ENCODE measurements around the gene CLPSL1.

The CLPSL1 gene

DNA sequence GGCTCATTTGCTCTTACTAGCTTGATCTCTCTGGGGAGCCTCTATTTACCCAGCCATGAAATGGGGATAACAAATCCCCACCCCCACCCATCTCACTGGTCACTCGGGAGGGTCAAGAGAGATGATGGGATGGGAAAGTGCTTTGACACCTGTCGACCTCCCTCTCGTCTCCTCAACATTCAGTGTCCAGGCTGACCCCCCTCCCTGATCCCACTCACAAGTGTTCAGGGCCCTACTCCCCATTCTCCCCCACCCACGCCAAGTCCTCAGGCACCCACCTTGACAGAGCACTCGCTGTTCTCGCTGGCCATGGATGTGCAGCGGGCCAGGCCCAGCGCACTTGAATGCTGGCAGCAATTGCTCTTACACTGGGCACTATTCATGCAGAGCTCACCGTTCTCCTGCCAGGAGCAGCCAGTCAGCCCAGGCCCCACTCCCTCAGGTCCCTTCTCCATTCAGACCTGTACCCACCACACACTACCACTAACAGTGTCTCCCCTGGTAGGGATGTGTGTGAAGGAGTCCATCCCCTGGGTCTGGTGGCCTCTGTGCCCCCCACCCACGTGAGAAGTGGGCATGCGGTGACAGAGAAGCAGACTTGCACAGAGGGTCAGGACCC, 14.7 kb downstream of the CLPSL1 start:
- no peak for DNase-seq (ENCODE audit: low read depth, low spot score)
- no peak overlapping the region for H3K4me3 ChIP-seq (ENCODE audit: low read depth, low read length)
- TF ChIP-seq, protein P1, sequence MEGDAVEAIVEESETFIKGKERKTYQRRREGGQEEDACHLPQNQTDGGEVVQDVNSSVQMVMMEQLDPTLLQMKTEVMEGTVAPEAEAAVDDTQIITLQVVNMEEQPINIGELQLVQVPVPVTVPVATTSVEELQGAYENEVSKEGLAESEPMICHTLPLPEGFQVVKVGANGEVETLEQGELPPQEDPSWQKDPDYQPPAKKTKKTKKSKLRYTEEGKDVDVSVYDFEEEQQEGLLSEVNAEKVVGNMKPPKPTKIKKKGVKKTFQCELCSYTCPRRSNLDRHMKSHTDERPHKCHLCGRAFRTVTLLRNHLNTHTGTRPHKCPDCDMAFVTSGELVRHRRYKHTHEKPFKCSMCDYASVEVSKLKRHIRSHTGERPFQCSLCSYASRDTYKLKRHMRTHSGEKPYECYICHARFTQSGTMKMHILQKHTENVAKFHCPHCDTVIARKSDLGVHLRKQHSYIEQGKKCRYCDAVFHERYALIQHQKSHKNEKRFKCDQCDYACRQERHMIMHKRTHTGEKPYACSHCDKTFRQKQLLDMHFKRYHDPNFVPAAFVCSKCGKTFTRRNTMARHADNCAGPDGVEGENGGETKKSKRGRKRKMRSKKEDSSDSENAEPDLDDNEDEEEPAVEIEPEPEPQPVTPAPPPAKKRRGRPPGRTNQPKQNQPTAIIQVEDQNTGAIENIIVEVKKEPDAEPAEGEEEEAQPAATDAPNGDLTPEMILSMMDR (IDR thresholded peaks at IDR 0.05; ENCODE audit: insufficient read depth, low read length, missing control alignments) = no peak
- POLR2A ChIA-PET = no interaction called here
- CTCF ChIA-PET = no interaction called here

DNA sequence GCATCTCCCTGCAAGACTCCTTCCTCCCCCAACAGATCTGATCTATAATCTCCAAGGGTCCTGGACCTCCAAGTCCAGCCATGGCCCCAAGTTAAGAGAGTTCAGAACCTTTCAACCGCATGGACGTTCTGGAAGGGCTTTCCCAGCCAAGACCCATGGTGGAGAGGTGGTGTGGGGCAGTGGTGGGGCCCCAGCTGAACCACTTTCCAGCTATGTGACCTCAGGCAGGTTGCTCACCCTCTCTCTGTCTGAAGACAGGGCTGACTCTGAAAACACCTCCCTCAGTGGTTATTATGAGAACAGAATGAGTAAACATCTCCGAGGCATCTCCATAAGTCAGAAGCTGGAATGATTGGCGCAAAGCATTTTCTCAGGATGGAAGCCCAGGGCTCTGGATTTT, 15.4 kb downstream of the CLPSL1 start:
- DNase-seq (ENCODE audit: low read depth, low spot score) = no peak
- ChIA-PET CTCF (interaction anchor here (1.6 to 3.7 kb wide), 2 partner anchors 8 to 39 kb away, joined by 4 to 33 read pairs; no protein-coding TSS in a partner anchor), POLR2A (interaction anchor here (0.6 kb wide), 1 partner anchor 477 kb away, joined by 4 read pairs; no protein-coding TSS in a partner anchor)
- H3K4me3 ChIP-seq (ENCODE audit: low read depth, low read length) = no peak overlapping the region
- TF ChIP-seq, protein P1 (IDR thresholded peaks at IDR 0.05; ENCODE audit: insufficient read depth, low read length, missing control alignments) = no peak

DNA sequence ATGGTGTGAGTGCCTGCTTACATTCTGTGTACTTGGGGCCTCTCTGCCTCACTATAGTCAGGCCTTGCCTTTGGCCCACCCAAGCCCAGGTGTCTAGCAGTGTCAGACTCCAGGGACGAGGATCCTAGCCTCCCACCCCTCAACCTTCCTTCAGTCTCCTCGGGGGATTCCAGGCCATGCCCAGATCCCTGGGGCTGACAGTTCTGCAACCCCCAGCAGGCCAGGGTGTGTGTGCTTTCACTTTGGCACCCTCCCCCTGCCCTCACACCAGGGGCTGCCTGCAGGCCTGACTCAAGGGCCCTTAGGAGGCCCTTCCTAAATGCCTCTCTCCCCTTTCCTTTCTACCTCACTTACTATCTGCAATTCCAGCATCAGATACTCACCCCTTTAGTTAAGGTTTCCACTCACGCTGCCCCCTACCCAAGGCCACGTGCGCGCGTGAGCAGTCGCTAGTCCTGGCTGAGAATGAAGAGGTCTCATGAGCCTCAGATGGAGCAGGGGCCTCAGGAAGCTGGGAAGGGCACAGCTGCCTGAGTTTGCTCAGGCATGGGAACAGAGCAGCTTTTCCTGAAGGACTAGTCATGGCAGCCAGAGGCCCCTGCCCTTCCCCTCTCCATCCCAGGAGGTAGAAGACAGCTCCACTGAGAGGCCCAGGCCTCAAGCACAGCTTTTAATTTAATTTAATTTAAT, 17.2 kb downstream of the CLPSL1 start:
- ChIA-PET POLR2A (interaction anchor here (0.6 to 1.6 kb wide), 2 partner anchors 10 to 36 kb away, joined by 3 to 6 read pairs; no protein-coding TSS in a partner anchor), CTCF (interaction anchor here (0.8 to 3.7 kb wide), 4 partner anchors 10 to 298 kb away, joined by 3 to 33 read pairs (median 3); no protein-coding TSS in a partner anchor)
- no peak for DNase-seq (ENCODE audit: low read depth, low spot score)
- no peak overlapping the region for H3K4me3 ChIP-seq (ENCODE audit: low read depth, low read length)
- TF ChIP-seq, protein P1 (IDR thresholded peaks at IDR 0.05; ENCODE audit: insufficient read depth, low read length, missing control alignments) = no peak

DNA sequence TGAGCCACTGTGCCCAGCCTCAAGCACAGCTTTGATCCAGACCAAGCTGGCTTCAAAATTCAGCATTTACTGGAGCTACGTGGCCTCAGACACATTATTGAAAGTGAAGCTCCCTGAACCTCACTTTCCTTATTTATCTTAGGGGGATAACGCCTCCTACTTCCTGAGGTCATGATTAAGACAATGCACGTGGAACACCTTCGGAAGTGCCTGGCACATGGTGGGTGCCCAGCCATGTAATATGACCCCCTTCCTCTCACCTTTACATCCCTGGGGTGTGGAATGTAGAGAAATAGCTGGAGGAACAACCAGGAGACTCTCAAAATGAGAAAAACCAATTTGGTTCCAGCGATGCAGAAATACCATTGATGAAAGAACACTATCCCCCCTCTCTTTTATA, 17.9 kb downstream of the CLPSL1 start:
- no peak overlapping the region for H3K4me3 ChIP-seq (ENCODE audit: low read depth, low read length)
- no peak for DNase-seq (ENCODE audit: low read depth, low spot score)
- TF ChIP-seq, protein P1 (IDR thresholded peaks at IDR 0.05; ENCODE audit: insufficient read depth, low read length, missing control alignments) = no peak
- CTCF ChIA-PET = interaction anchor here (0.8 to 3.7 kb wide), 4 partner anchors 11 to 297 kb away, joined by 3 to 33 read pairs (median 3); no protein-coding TSS in a partner anchor
- POLR2A ChIA-PET = interaction anchor here (1.6 kb wide), 1 partner anchor 11 kb away, joined by 6 read pairs; no protein-coding TSS in a partner anchor

DNA sequence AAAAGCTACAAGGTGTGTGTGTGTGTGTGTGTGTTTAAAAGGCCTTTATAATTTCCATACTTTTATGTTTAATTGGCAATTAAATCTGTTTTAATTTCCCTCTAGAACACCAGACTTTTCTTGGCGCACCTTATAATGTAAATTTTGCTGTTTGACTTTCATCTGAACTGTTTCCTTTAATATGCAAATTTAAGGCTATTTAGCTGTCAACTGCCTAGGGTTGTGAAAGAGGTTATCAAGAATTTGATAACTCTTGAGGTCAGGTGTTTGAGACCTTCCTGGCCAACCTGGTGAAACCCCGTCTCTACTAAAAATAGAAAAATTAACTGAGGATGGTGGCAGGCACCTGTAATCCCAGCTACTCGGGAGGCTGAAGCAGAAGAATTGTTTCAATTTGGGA, 20.3 kb downstream of the CLPSL1 start:
- ChIA-PET POLR2A (no interaction called here), CTCF (no interaction called here)
- H3K4me3 ChIP-seq (ENCODE audit: low read depth, low read length) = no peak overlapping the region
- DNase-seq (ENCODE audit: low read depth, low spot score) = no peak
- TF ChIP-seq, protein P1 (IDR thresholded peaks at IDR 0.05; ENCODE audit: insufficient read depth, low read length, missing control alignments) = no peak

DNA sequence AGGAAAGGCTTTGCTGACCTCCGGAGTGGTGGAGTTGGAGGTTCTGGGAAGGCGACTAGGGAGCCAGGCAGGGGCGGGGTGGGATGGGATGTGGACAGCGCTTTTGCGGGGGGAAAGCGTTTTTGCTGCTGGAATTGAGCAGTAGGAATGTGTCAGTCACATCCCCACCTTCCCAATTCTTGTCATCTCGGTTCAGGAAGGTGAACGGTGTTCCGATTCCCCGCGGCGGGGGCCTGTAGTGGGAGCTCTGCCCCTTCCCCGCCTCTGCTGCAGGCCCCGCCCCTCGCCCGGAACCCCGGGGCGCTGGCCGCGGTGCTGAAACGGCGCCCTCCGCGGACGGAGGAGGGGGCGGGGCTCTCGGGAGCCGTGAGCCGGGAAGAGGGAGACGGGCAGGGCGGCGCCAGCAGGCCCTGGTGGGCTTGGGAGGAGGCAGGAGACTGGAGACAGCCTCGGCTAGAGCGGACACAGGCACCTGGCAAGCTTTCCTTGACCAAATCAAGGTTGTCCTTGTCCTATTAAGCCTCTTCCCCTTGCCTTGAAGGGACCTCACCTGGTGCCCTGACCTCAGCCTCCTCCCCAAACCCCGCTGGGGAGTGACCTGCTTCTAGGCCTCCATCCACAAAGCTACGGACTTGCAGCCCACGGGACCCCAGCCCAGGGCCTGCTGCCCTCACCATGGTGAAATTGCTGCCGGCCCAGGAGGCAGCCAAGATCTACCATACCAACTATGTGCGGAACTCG, 24.3 kb downstream of the CLPSL1 start, which contains the start of gene LHFPL5:
Gene LHFPL5, plus strand, starts transcription at position 357 of the 741 bp plus-strand sequence. Its CDS starts 319 bp downstream, at position 676.
- DNase-seq (ENCODE audit: low read depth, low spot score) = no peak
- H3K4me3 ChIP-seq (ENCODE audit: low read depth, low read length) = peak within 1 kb of the TSS; percentile 16
- POLR2A ChIA-PET = no interaction called here
- TF ChIP-seq, protein P1 (IDR thresholded peaks at IDR 0.05; ENCODE audit: insufficient read depth, low read length, missing control alignments) = no peak
- CTCF ChIA-PET = no interaction called here

Measured in AG04449 (cell line).